IPS DF 6.9 (cell line): ENCODE measurements around the gene LGALS9.
"Not testable (repeated sequence)": the region's sequence is repeated elsewhere in the genome, so short reads cannot be mapped to it uniquely, and the experiment has no call there.

Experiments used
- DNase-seq: peaks from one replicate; pipeline ENCODE4 v3.0.0-alpha.2; 2013; ENCODE audit warnings: low read depth, low spot score
- H3K27ac ChIP-seq: one replicate; pipeline ENCODE4 v1.5.1; 2013; ENCODE audit warnings: low read length, control low read depth
- H3K27me3 ChIP-seq: 2 replicates; pipeline ENCODE4 v1.6.1; 2013; ENCODE audit warnings: mild to moderate bottlenecking, low read length; ENCODE audit not compliant: control insufficient read depth, insufficient read depth
- H3K36me3 ChIP-seq: 2 replicates; pipeline ENCODE4 v1.6.1; 2013; ENCODE audit warnings: low read length; ENCODE audit not compliant: control insufficient read depth, insufficient read depth
- H3K4me1 ChIP-seq: 2 replicates; pipeline ENCODE4 v1.6.1; 2013; ENCODE audit warnings: low read length; ENCODE audit not compliant: control insufficient read depth, insufficient read depth
- H3K4me3 ChIP-seq: 2 replicates; pipeline ENCODE4 v1.5.1; 2013; ENCODE audit warnings: mild to moderate bottlenecking, low read length
- H3K9me3 ChIP-seq: 2 replicates; pipeline ENCODE4 v1.6.1; 2013; ENCODE audit warnings: low read length, inconsistent platforms; ENCODE audit not compliant: control insufficient read depth, insufficient read depth
- WGBS: extraction: QIAGEN DNeasy Blood & Tissue Kit; methylation state at CpG from one replicate; pipeline ENCODE4 v1.1.7; 2013; ENCODE audit warnings: mixed read lengths, missing lambda C conversion rate; ENCODE audit not compliant: insufficient read length, insufficient coverage; 5-methylcytosine and 5-hydroxymethylcytosine counted together

Gene LGALS9

DNA sequence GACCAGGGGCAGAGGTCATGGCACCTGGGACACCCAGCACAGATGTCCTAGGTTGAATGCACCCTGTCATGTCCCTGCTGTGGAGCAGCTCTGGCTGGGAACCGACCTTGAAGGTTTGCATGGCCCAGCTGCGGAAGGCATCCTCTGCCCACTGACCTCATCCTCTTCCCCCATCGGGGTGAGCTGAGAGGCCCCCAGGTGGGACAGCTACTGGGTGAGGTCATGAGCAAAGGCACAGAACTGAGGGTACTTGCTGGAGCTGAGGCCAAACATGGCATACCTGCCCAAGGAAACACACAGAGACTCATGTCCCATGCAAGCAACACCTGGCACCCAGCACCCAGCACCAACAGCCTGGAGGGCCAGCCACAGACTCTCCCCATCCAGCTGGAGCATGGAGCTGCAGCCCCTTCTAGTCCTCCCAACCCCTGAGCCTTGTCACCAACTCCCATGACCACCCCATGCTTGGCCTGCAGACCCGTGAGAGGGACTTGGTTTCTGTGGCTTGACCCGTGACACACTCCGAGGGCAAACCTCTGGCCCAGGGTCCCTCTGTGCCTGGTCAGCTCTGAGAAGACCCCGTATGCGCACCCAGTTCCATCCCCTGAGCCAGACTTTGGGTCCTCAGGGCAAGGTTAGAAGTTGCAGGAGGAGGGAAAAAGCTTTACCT is 33.1 kb downstream of the LGALS9 start:
- no CpG with 5 or more reads among the region's 8 CpGs for WGBS
- no peak overlapping the region for H3K27ac ChIP-seq
- H3K36me3 ChIP-seq = no peaks in the 10 kb centered on the region; the same call in 1 of the 2 replicates
- no peaks in the 10 kb centered on the region for H3K9me3 ChIP-seq
- no peaks in the 10 kb centered on the region for H3K27me3 ChIP-seq
- H3K4me1 ChIP-seq = no peaks in the 10 kb centered on the region
- no peak overlapping the region for H3K4me3 ChIP-seq
- no peak for DNase-seq

- DNase-seq = no peak
- Histone ChIP-seq H3K27ac (no peak overlapping the region), H3K4me1 (no peaks in the 10 kb centered on the region), H3K36me3 (no peaks in the 10 kb centered on the region; the same call in 1 of the 2 replicates), H3K4me3 (no peak overlapping the region), H3K27me3 (no peaks in the 10 kb centered on the region), H3K9me3 (no peaks in the 10 kb centered on the region)
- WGBS = no CpG with 5 or more reads among the region's 2 CpGs
Measured at GRCh38 chr17:27664606-27664965, 33.6 kb downstream of the LGALS9 start.

DNA sequence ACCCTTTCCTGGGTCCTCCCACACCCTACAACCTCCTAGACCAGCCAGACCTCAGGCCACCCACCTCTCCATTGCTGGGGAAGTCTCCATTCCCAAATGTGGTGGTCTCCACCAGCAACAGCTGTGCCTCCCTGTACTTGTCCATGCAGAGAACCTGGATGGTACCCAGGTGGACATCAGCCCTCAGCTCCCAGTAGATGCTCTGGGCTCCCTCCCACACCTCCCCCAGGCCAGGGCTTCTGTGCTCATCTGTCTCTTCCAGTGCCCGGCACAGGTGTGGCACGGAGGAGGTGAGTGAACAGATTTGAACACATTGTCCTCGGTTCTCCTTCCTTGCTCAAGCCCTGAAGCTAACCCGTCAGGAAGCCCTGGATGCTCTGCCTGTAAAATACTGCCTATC is 34.6 kb downstream of the LGALS9 start:
- no peak overlapping the region for H3K4me3 ChIP-seq
- no peaks in the 10 kb centered on the region for H3K9me3 ChIP-seq
- H3K27ac ChIP-seq = no peak overlapping the region
- H3K4me1 ChIP-seq = no peaks in the 10 kb centered on the region
- WGBS = no CpG with 5 or more reads among the region's 4 CpGs
- no peaks in the 10 kb centered on the region for H3K27me3 ChIP-seq
- no peak for DNase-seq
- no peaks in the 10 kb centered on the region for H3K36me3 ChIP-seq

- DNase-seq, H3K9me3 ChIP-seq, H3K27me3 ChIP-seq, H3K27ac ChIP-seq, H3K4me3 ChIP-seq, H3K4me1 ChIP-seq, H3K36me3 ChIP-seq: not testable (repeated sequence)
- no CpG with 5 or more reads among the region's 6 CpGs for WGBS
Measured at GRCh38 chr17:27666270-27666669, 35.3 kb downstream of the LGALS9 start.

- no peaks in the 10 kb centered on the region for H3K27me3 ChIP-seq
- H3K36me3 ChIP-seq = no peaks in the 10 kb centered on the region
- no CpG with 5 or more reads among the region's 11 CpGs for WGBS
- H3K9me3 ChIP-seq = no peaks in the 10 kb centered on the region
- H3K4me3 ChIP-seq = no peak overlapping the region
- no peaks in the 10 kb centered on the region for H3K4me1 ChIP-seq
- no peak overlapping the region for H3K27ac ChIP-seq
- DNase-seq = no peak
Measured at GRCh38 chr17:27666831-27667560, 36.0 kb downstream of the LGALS9 start.

DNA sequence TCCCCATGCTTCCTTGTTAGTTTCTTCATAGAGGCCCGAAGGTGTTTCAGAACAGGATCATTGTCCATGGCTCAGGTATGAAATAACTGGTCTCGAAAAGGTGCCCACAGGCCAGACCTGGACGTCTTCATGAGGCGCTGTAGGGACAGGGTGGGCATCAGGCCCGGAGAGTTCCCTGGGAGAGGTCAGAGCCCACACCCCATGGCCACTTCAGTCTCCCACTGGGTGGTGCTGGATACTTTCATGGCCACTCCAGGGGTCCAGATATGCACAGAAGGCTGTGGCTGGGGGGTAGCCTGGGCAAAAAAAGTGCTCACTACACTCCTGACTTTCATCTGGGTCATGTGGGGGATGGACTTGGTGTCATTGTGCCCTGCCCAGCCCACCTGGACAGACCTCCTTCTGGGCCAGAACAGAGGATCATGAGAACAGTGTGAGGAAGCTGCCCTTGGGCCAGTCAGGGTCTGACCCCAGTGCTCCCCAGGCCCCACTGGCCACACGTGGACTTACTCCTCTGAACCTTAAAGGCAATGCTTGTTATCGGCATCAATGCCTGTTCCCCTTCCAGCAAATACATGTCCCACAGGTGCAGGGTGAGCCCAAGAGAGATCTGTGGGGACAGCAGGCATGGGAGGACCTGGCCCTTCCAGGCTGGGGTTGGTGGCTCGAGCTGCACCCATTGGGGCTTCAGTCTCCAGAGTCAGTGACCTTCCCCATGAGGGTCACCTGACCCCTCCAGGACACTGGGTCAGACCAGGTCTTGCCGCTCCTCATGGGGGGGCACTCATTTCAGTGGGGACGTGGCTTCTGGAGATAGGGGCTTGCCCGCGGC is 36.9 kb downstream of the LGALS9 start:
- Histone ChIP-seq H3K4me3 (no peak overlapping the region), H3K4me1 (no peaks in the 10 kb centered on the region), H3K9me3 (no peaks in the 10 kb centered on the region), H3K27ac (no peak overlapping the region), H3K27me3 (no peaks in the 10 kb centered on the region), H3K36me3 (no peaks in the 10 kb centered on the region)
- no peak for DNase-seq
- WGBS = no CpG with 5 or more reads among the region's 12 CpGs

GRCh38 chr17:27668488-27668823 is 37.5 kb downstream of the LGALS9 start:
- DNase-seq = no peak
- no peaks in the 10 kb centered on the region for H3K4me1 ChIP-seq
- WGBS = no CpG with 5 or more reads among the region's 2 CpGs

GRCh38 chr17:27669136-27669535 is 38.1 kb downstream of the LGALS9 start:
- WGBS = no CpG with 5 or more reads among the region's 7 CpGs

More at GRCh38 chr17:27668488-27668823, 37.5 kb downstream of the LGALS9 start:
- H3K27me3 ChIP-seq = no peaks in the 10 kb centered on the region
- H3K9me3 ChIP-seq = no peaks in the 10 kb centered on the region
- H3K36me3 ChIP-seq = no peaks in the 10 kb centered on the region
- H3K27ac ChIP-seq = no peak overlapping the region
- no peak overlapping the region for H3K4me3 ChIP-seq

DNA sequence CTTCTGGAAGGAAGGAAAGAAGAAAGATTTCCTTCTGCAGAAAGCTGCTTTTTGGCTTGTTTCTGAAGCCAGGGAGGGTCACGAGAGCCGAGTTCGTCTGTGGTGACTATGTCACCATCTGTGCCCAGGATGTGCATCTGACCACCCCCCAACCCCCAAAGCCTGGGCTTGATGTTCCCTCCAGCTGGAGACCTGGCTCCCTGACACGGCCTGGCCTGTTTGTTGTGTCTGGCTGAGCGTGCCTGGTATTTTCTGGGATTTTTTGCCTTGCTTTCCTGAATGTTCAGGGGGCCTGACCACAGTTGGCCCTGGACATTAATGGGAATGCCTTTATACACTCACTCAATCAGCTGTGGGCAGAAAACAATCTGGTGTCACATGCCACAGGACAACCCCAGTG is 38.9 kb downstream of the LGALS9 start:
- H3K27me3 ChIP-seq = no peaks in the 10 kb centered on the region

More at GRCh38 chr17:27669136-27669535, 38.1 kb downstream of the LGALS9 start:
- H3K27me3 ChIP-seq = no peaks in the 10 kb centered on the region
- H3K4me1 ChIP-seq = no peaks in the 10 kb centered on the region
- H3K9me3 ChIP-seq = no peaks in the 10 kb centered on the region
- no peak for DNase-seq
- H3K4me3 ChIP-seq = no peak overlapping the region
- no peak overlapping the region for H3K27ac ChIP-seq
- no peaks in the 10 kb centered on the region for H3K36me3 ChIP-seq

DNA sequence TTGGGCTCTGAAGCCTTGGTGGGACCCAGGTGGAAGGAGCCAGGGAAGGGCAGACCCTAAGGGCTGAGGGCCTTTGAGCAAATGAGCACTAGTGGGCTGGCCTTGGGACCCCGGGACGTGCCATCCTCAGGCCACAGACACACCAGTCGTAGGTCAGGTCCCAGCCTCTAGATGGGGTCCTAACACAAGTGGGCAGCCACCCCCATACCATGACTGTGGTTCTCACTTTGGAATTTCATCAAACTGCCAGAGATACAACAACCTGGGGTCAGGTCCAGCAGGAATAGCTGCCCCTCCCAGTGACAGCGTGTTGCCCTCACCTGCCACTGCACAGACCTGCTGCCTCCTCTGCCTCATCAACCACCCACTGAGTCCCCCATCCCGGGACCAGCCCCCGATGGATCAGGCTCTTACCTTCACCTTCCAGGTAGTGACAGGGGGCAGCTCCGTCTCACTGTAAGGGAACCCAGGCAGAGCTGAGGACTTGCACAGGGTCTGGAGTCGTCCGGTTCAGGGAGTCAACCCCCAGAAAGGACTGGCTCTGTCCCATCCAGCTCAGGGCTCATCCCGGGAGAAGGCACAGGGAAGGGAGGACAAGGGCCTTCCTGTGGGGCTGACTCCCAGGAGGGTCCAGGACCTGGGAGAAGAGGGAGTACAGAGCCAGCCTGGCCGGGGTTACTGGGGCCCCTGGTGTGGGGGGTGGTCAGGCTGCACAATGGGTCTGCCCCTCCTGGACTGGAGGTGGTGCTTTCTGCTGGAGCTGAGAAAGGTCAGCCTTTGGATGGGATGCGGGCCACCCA is 40.0 kb downstream of the LGALS9 start:
- H3K36me3 ChIP-seq = no peaks in the 10 kb centered on the region
- no peaks in the 10 kb centered on the region for H3K9me3 ChIP-seq
- H3K4me3 ChIP-seq = no peak overlapping the region
- no peak for DNase-seq
- H3K27ac ChIP-seq = no peak overlapping the region
- no peaks in the 10 kb centered on the region for H3K4me1 ChIP-seq
- no CpG with 5 or more reads among the region's 12 CpGs for WGBS
- H3K27me3 ChIP-seq = no peaks in the 10 kb centered on the region

More for the DNA sequence above, 38.9 kb downstream of the LGALS9 start:
- no CpG with 5 or more reads among the region's 5 CpGs for WGBS
- Histone ChIP-seq H3K4me3 (no peak overlapping the region), H3K36me3 (no peaks in the 10 kb centered on the region), H3K9me3 (no peaks in the 10 kb centered on the region), H3K4me1 (no peaks in the 10 kb centered on the region), H3K27ac (no peak overlapping the region)
- DNase-seq = no peak
